ENCODE results near the gene TAS2R14.
A peak's percentile ranks its signal among the peaks of the same experiment; 100 is the strongest.

The TAS2R14 gene

GRCh38 chr12:10939163-10939562 lies at the start of gene TAS2R14:
Gene TAS2R14 (minus strand): TSS chr12:10939263. CDS start chr12:10939207, 56 bp downstream.
- DNase-seq: no peak

GRCh38 chr12:10986812-10987211 lies 47.7 kb upstream of the TAS2R14 start, which contains the start of gene TAS2R50:
Gene TAS2R50 (minus strand): TSS chr12:10986912. CDS start chr12:10986860, 52 bp downstream.
- no peak for DNase-seq

- no peak for DNase-seq
These were observed 43.2 kb upstream of the TAS2R14 start for GRCh38 chr12:10982244-10982643.

- no peak for DNase-seq
These were observed 35.9 kb upstream of the TAS2R14 start for GRCh38 chr12:10974965-10975364.

GRCh38 chr12:10968765-10969456 lies 29.8 kb upstream of the TAS2R14 start:
- no peak for DNase-seq

- no peak for DNase-seq
These were observed 28.3 kb upstream of the TAS2R14 start for GRCh38 chr12:10967409-10967808.

- DNase-seq: no peak
These were observed 27.3 kb upstream of the TAS2R14 start for GRCh38 chr12:10966314-10966713.

- no peak for DNase-seq
These were observed 26.4 kb upstream of the TAS2R14 start for GRCh38 chr12:10965476-10965875.

- no peak for DNase-seq
These were observed 21.1 kb upstream of the TAS2R14 start for GRCh38 chr12:10960211-10960610.

GRCh38 chr12:10959804-10960203 lies 20.7 kb upstream of the TAS2R14 start:
- no peak for DNase-seq

GRCh38 chr12:10957741-10958140 lies 18.7 kb upstream of the TAS2R14 start:
- DNase-seq: no peak

GRCh38 chr12:10956085-10956484 lies 17.0 kb upstream of the TAS2R14 start:
- no peak for DNase-seq

GRCh38 chr12:10952645-10953044 lies 13.6 kb upstream of the TAS2R14 start:
- no peak for DNase-seq

GRCh38 chr12:10943167-10943566 lies 4.1 kb upstream of the TAS2R14 start:
- no peak for DNase-seq

GRCh38 chr12:10941916-10942607 lies 3.0 kb upstream of the TAS2R14 start:
- no peak for DNase-seq

- DNase-seq: no peak
These were observed 2.3 kb upstream of the TAS2R14 start for GRCh38 chr12:10941369-10941768.

- no peak for DNase-seq
These were observed 1.3 kb upstream of the TAS2R14 start for GRCh38 chr12:10940389-10940788.

GRCh38 chr12:10936506-10936905 lies 2.6 kb downstream of the TAS2R14 start:
- peak; percentile 2 to 5 for DNase-seq

GRCh38 chr12:10928746-10929286 lies 10.2 kb downstream of the TAS2R14 start, which contains the start of gene PRH2:
Gene PRH2 (plus strand): TSS chr12:10929236. CDS start chr12:10929274, 38 bp downstream.
- no peak for DNase-seq

- DNase-seq: no peak
These were observed 12.8 kb downstream of the TAS2R14 start for GRCh38 chr12:10926269-10926668.

GRCh38 chr12:10919809-10920208 lies 19.3 kb downstream of the TAS2R14 start:
- no peak for DNase-seq

GRCh38 chr12:10910380-10910779 lies 28.7 kb downstream of the TAS2R14 start:
- no peak for DNase-seq

GRCh38 chr12:10909462-10909861 lies 29.6 kb downstream of the TAS2R14 start, which contains the start of gene TAS2R13:
Gene TAS2R13 (minus strand): TSS chr12:10909562. CDS start chr12:10909298, 264 bp downstream.
- DNase-seq: no peak

- DNase-seq: no peak
These were observed 34.4 kb downstream of the TAS2R14 start for GRCh38 chr12:10904686-10905085.
